H1 (cell line): ENCODE results near the gene ZSWIM7. TPM values are rescaled to one million over a fixed set of nuclear protein-coding genes. Genes with fewer than 3 reads are reported as not detected.

ENCODE experiments used
- CTCF ChIA-PET: fragments of 300-600 bp; sonication (Branson Sonifier 250); formaldehyde crosslinking; loops from one replicate; lab custom pipeline; 2021; ENCODE audit not compliant: partially characterized antibody; lab: Charles Lee
- POLR2A ChIA-PET: fragments of 300-600 bp; sonication (Branson Sonifier 250); formaldehyde crosslinking; loops from one replicate; lab custom pipeline; 2021; ENCODE audit warnings: inconsistent platforms; ENCODE audit not compliant: partially characterized antibody; lab: Charles Lee
- DNase-seq, 2 experiments: peaks; one replicate each; pipeline versions ENCODE4 v3.0.0 to v3.0.0-alpha.2; 2010 to 2022; ENCODE audit warnings: low spot score in 2 of 2, low read depth in 1 of 2, mixed read lengths in 1 of 2
- FAIRE-seq: peaks from 2 replicates; lab custom pipeline; 2011; peaks lifted over from hg19 to GRCh38; lab: Jason Lieb, UNC
- H2AFZ ChIP-seq: 2 replicates; pipeline ENCODE4 v1.8.1; 2012; ENCODE audit warnings: low read length, inconsistent platforms
- H2AK5ac ChIP-seq: 2 replicates; pipeline ENCODE4 v1.6.1; 2013; ENCODE audit warnings: low read depth, low read length
- H2BK120ac ChIP-seq: replicated peaks from 2 replicates; pipeline ENCODE3; 2013; ENCODE audit warnings: low read depth, low read length, inconsistent platforms
- H2BK12ac ChIP-seq: 2 replicates; pipeline ENCODE4 v1.6.1; 2013; ENCODE audit warnings: low read depth, low read length
- H2BK15ac ChIP-seq: 2 replicates; pipeline ENCODE4 v1.6.1; 2013; ENCODE audit warnings: low read length
- H2BK20ac ChIP-seq: 2 replicates; pipeline ENCODE4 v1.6.1; 2013; ENCODE audit warnings: low read length
- H2BK5ac ChIP-seq: 2 replicates; pipeline ENCODE4 v1.6.1; 2013; ENCODE audit warnings: low read depth, low read length
- H3K14ac ChIP-seq: 2 replicates; pipeline ENCODE4 v1.6.1; 2013; ENCODE audit warnings: inconsistent platforms; ENCODE audit not compliant: insufficient read length
- H3K18ac ChIP-seq: 2 replicates; pipeline ENCODE4 v1.6.1; 2013; ENCODE audit warnings: low read length; ENCODE audit errors: extremely low read depth
- H3K23ac ChIP-seq: 2 replicates; pipeline ENCODE4 v1.6.1; 2013; ENCODE audit warnings: inconsistent platforms; ENCODE audit not compliant: insufficient read length
- H3K23me2 ChIP-seq: 2 replicates; pipeline ENCODE4 v1.6.1; 2013; ENCODE audit warnings: low read depth, low read length
- H3K27ac ChIP-seq: 2 replicates; pipeline ENCODE4 v1.6.1; 2011; ENCODE audit warnings: low read depth, low read length, inconsistent platforms
- H3K27me3 ChIP-seq, 4 experiments: replicated peaks in 1 of 4; 1 replicate in 1 of 4; 2 replicates in 3 of 4; pipeline versions ENCODE4 v1.6.1 to v1.8.1; 2011 to 2013; ENCODE audit warnings: low read length in 3 of 4, mild to moderate bottlenecking in 3 of 4, inconsistent platforms in 2 of 4, mixed read lengths in 2 of 4, moderate library complexity in 1 of 4; ENCODE audit not compliant: control insufficient read depth in 3 of 4, insufficient read depth in 3 of 4; ENCODE audit errors: extremely low read depth in 1 of 4
- H3K36me3 ChIP-seq, 4 experiments: 2 replicates each; pipeline versions ENCODE4 v1.6.1 to v1.8.1; 2011 to 2013; ENCODE audit warnings: mild to moderate bottlenecking in 4 of 4, low read length in 3 of 4, moderate library complexity in 2 of 4, control low read depth in 1 of 4, inconsistent platforms in 1 of 4; ENCODE audit not compliant: insufficient read depth in 4 of 4, control insufficient read depth in 2 of 4
- H3K4ac ChIP-seq: replicated peaks from 2 replicates; pipeline ENCODE3; 2013; ENCODE audit warnings: low read length, low read depth, mixed read lengths, inconsistent platforms; ENCODE audit not compliant: insufficient read length
- H3K4me1 ChIP-seq, 4 experiments: replicated peaks in 1 of 4; 1 replicate in 1 of 4; 2 replicates in 3 of 4; pipeline versions ENCODE4 v1.6.1 to v1.8.1; 2011 to 2013; ENCODE audit warnings: low read length in 3 of 4, inconsistent platforms in 2 of 4, mixed read lengths in 1 of 4; ENCODE audit not compliant: insufficient read depth in 4 of 4, control insufficient read depth in 3 of 4
- H3K4me2 ChIP-seq, 2 experiments: 2 replicates each; pipeline versions ENCODE4 v1.6.1 to v1.8.1; 2011 to 2013; ENCODE audit warnings: low read depth in 2 of 2, low read length in 2 of 2, control low read depth in 1 of 2, inconsistent platforms in 1 of 2, mild to moderate bottlenecking in 1 of 2; ENCODE audit not compliant: insufficient read depth in 1 of 2
- H3K4me3 ChIP-seq, 4 experiments: fragments of 200-600, 300-600 bp in 1 of 4; sonication (generic), shearing (Covaris generic), sonication (Bioruptor Twin) in 1 of 4; 2 replicates each; pipeline versions ENCODE4 v1.5.1 to v1.8.1; 2011 to 2016; ENCODE audit warnings: low read length in 4 of 4, low read depth in 3 of 4, control low read depth in 2 of 4, inconsistent platforms in 2 of 4, mild to moderate bottlenecking in 2 of 4, mixed read lengths in 1 of 4, moderate library complexity in 1 of 4; ENCODE audit not compliant: insufficient read depth in 2 of 4; ENCODE audit errors: extremely low read depth in 1 of 4
- H3K56ac ChIP-seq: replicated peaks from 2 replicates; pipeline ENCODE3; 2013; ENCODE audit warnings: low read depth, mild to moderate bottlenecking, mixed read lengths, low read length, inconsistent platforms; ENCODE audit not compliant: insufficient read length
- H3K79me1 ChIP-seq: 2 replicates; pipeline ENCODE4 v1.6.1; 2013; ENCODE audit warnings: low read depth, low read length, control low read depth
- H3K79me2 ChIP-seq, 2 experiments: 2 replicates each; pipeline versions ENCODE4 v1.6.1 to v1.8.1; 2012 to 2013; ENCODE audit warnings: low read length in 2 of 2, mild to moderate bottlenecking in 2 of 2, inconsistent platforms in 1 of 2; ENCODE audit not compliant: insufficient read depth in 2 of 2, control insufficient read depth in 1 of 2
- H3K9ac ChIP-seq, 4 experiments: replicated peaks in 1 of 4; 1 replicate in 1 of 4; 2 replicates in 3 of 4; pipeline versions ENCODE4 v1.6.1 to v1.8.1; 2011 to 2013; ENCODE audit warnings: low read depth in 3 of 4, low read length in 3 of 4, control low read depth in 2 of 4, mild to moderate bottlenecking in 2 of 4, moderate library complexity in 2 of 4, inconsistent platforms in 1 of 4; ENCODE audit errors: extremely low read depth in 1 of 4
- H3K9me3 ChIP-seq, 2 experiments: 2 replicates each; pipeline versions ENCODE4 v1.6.1 to v1.8.1; 2012 to 2013; ENCODE audit warnings: mild to moderate bottlenecking in 2 of 2, moderate library complexity in 2 of 2, control low read depth in 1 of 2, inconsistent platforms in 1 of 2, low read depth in 1 of 2, low read length in 1 of 2, mixed read lengths in 1 of 2; ENCODE audit not compliant: insufficient read depth in 2 of 2
- H4K20me1 ChIP-seq, 2 experiments: replicated peaks in 1 of 2; 2 replicates each; pipeline versions ENCODE3 to v1.8.1; 2011 to 2013; ENCODE audit warnings: inconsistent platforms in 2 of 2, low read length in 2 of 2, mild to moderate bottlenecking in 1 of 2; ENCODE audit not compliant: insufficient read depth in 2 of 2, control insufficient read depth in 1 of 2
- H4K5ac ChIP-seq: 2 replicates; pipeline ENCODE4 v1.6.1; 2013; ENCODE audit warnings: low read length, low read depth, mixed read lengths, inconsistent platforms; ENCODE audit not compliant: insufficient read length
- H4K8ac ChIP-seq: 2 replicates; pipeline ENCODE4 v1.8.0; 2013; ENCODE audit warnings: mild to moderate bottlenecking, moderate library complexity, low read length, inconsistent platforms; ENCODE audit not compliant: insufficient read depth; ENCODE audit errors: extremely low read depth
- H4K91ac ChIP-seq: replicated peaks from 2 replicates; pipeline ENCODE3; 2013; ENCODE audit warnings: low read length, mixed read lengths, inconsistent platforms; ENCODE audit not compliant: insufficient read length
- CHD2 ChIP-seq: IDR thresholded peaks from 2 replicates; pipeline ENCODE4 v1.6.1; 2012; ENCODE audit warnings: low read length, improper control_type of control experiment
- EGR1 ChIP-seq: IDR thresholded peaks from 2 replicates; pipeline ENCODE4 v1.6.1; 2011; ENCODE audit warnings: low read depth, low read length, borderline replicate concordance
- EP300 ChIP-seq, 2 experiments: IDR thresholded peaks; 1 replicate in 1 of 2; 2 replicates in 1 of 2; pipeline ENCODE4 v1.6.1; 2011 to 2012; ENCODE audit warnings: low read depth in 2 of 2, low read length in 2 of 2, mild to moderate bottlenecking in 2 of 2, borderline replicate concordance in 1 of 2, inconsistent platforms in 1 of 2, moderate library complexity in 1 of 2
- EZH2 ChIP-seq: fragments of 200-600 bp; sonication (generic); IDR thresholded peaks from 2 replicates; pipeline ENCODE4 v1.7.1; 2012; ENCODE audit warnings: low read depth, mild to moderate bottlenecking, moderate library complexity, low read length, inconsistent platforms; ENCODE audit not compliant: severe bottlenecking
- KDM1A ChIP-seq: fragments of 200-600, 300-600 bp; sonication (generic); IDR thresholded peaks from 2 replicates; pipeline ENCODE4 v1.7.1; 2016; ENCODE audit warnings: mild to moderate bottlenecking, low read length, borderline replicate concordance
- KDM4A ChIP-seq: IDR thresholded peaks from one replicate; pipeline ENCODE4 v1.7.1; 2012; ENCODE audit warnings: low read depth, mild to moderate bottlenecking, moderate library complexity, low read length, inconsistent platforms; ENCODE audit not compliant: severe bottlenecking
- RAD21 ChIP-seq, 2 experiments: IDR thresholded peaks in 1 of 2; conservative IDR thresholded peaks in 1 of 2; 2 replicates each; pipeline ENCODE4 v1.6.1; 2011; ENCODE audit warnings: low read depth in 2 of 2, low read length in 2 of 2, improper control_type of control experiment in 1 of 2, inconsistent platforms in 1 of 2, mild to moderate bottlenecking in 1 of 2, moderate library complexity in 1 of 2
- SAP30 ChIP-seq: fragments of 300-600 bp; sonication (generic); IDR thresholded peaks from 2 replicates; pipeline ENCODE4 v1.7.1; 2012; ENCODE audit warnings: low read length, moderate library complexity, mild to moderate bottlenecking, inconsistent platforms; ENCODE audit not compliant: insufficient read depth, insufficient replicate concordance
- WGBS, 2 experiments: shearing (Covaris generic) in 1 of 2; methylation state at CpG; one replicate each; pipeline versions ENCODE4 v1.1.6 to v1.1.7; 2013 to 2015; ENCODE audit warnings: low lambda C conversion rate in 2 of 2, mixed read lengths in 2 of 2, inconsistent platforms in 1 of 2, low coverage in 1 of 2, missing lambda C conversion rate in 1 of 2; ENCODE audit not compliant: insufficient replicate concordance in 2 of 2, insufficient coverage in 1 of 2, insufficient read length in 1 of 2; ENCODE audit errors: extremely low coverage in 1 of 2, missing lambda C conversion rate in 1 of 2; 5-methylcytosine and 5-hydroxymethylcytosine counted together
- polyA plus RNA-seq, 7 experiments: library from polyadenylated mRNA; depleted of rRNA in 3 of 7; stranded (reverse) in 5 of 7; unstranded in 2 of 7; fragments of >200 nt in 5 of 7; fragments of 200-250 nt in 2 of 7; gene quantifications; 1 replicate in 5 of 7; 2 replicates in 1 of 7; 4 replicates in 1 of 7; pipeline versions ENCODE4 v1.2.1 to v1.2.3, GENCODE V29; 2011 to 2013; ENCODE audit warnings: missing spikeins in 2 of 7, mixed read lengths in 2 of 7
- total RNA-seq: library from RNA; stranded (reverse); fragmentation: NEBNext Ultra II Directional; extraction: Animal tissue kit (Norgen Biotek cat#: 25700); gene quantifications from 2 replicates; pipeline ENCODE4 v1.2.1, GENCODE V29; 2021
- TF ChIP-seq, protein P1 (sequence below): IDR thresholded peaks from 2 replicates; pipeline ENCODE4 v1.6.1; 2012; ENCODE audit warnings: low read length, inconsistent platforms

Gene ZSWIM7
- total and polyA plus RNA-seq, 2 of the 8 experiments (the other 6 are each of a cell fraction or from before 2014, with no cell fraction given): 39.3 to 57.7 TPM

DNA sequence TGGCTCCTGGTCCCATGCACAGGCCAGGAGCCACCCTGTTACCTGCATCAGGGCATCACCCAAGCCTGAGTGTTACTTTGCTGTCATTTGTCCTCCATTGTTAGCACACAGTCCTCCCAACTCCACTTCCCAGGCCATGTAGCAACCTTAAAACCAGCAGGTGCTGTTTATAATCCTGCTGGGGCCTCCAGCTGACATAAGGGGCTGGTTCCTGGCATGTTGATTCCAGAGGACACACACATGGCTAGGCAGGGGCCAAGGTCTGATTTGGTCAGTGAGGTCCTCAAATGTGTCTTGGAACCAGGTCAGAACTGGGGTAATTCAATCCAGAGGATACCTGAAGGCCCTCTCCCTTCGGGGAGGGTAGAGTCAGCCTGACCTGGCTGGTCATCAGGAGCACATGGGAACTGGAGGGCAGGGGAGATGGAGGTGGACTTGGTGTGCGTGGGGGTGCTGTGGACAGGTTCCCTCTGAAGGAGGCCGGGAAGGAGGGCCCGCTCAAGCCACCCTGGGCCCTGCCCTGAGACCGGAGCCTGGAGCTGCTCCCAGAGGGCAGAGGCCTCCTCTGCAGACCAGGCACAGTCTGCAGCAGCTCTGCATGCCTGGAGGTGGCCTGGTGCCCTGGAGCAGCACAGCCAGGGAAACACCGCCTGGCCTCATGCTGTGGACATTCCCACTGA is 48.0 kb downstream of the ZSWIM7 start:
- H3K9ac ChIP-seq: no peak overlapping the region; a peak in 1 of 7 replicates
- no peak for TF ChIP-seq KDM1A
- no peak for TF ChIP-seq EZH2
- no peak for TF ChIP-seq KDM4A
- TF ChIP-seq RAD21 (IDR thresholded peaks at IDR 0.05 in 1 of 2, conservative IDR thresholded peaks at IDR 0.05 in 1 of 2; ENCODE audit: low read depth in 2 of 2, low read length in 2 of 2): no peak
- no peak for TF ChIP-seq CHD2
- TF ChIP-seq, protein P1, sequence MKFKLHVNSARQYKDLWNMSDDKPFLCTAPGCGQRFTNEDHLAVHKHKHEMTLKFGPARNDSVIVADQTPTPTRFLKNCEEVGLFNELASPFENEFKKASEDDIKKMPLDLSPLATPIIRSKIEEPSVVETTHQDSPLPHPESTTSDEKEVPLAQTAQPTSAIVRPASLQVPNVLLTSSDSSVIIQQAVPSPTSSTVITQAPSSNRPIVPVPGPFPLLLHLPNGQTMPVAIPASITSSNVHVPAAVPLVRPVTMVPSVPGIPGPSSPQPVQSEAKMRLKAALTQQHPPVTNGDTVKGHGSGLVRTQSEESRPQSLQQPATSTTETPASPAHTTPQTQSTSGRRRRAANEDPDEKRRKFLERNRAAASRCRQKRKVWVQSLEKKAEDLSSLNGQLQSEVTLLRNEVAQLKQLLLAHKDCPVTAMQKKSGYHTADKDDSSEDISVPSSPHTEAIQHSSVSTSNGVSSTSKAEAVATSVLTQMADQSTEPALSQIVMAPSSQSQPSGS: no peak
- TF ChIP-seq EP300 (IDR thresholded peaks at IDR 0.05; ENCODE audit: borderline replicate concordance in 1 of 2, low read depth in 2 of 2, low read length in 2 of 2): no peak
- no peak for TF ChIP-seq EGR1
- no peak for TF ChIP-seq SAP30

More for the DNA sequence above, 48.0 kb downstream of the ZSWIM7 start:
- POLR2A ChIA-PET: interaction anchor here (1.9 kb wide), 1 partner anchor 48 kb away, joined by 6 read pairs; the partner anchor contains the start of genes TTC19 and ZSWIM7
- H2BK20ac ChIP-seq: no peak overlapping the region
- H3K36me3 ChIP-seq: no peaks in the 10 kb centered on the region
- no peak overlapping the region for H2BK120ac ChIP-seq
- no peak overlapping the region for H4K8ac ChIP-seq
- no peak overlapping the region for H3K27ac ChIP-seq
- CTCF ChIA-PET: interaction anchor here (0.6 to 2.0 kb wide), 2 partner anchors 45 to 500 kb away, joined by 3 to 7 read pairs; no protein-coding TSS in a partner anchor
- no peak overlapping the region for H3K23ac ChIP-seq
- no peak overlapping the region for H2AFZ ChIP-seq
- no peak overlapping the region for H4K5ac ChIP-seq
- no peak overlapping the region for H3K4me2 ChIP-seq
- no peak overlapping the region for H2BK15ac ChIP-seq
- H3K79me1 ChIP-seq: no peaks in the 10 kb centered on the region; the same call in 1 of the 2 replicates
- peaks cover 0 to 9% (median 6%) of the 10 kb centered on the region in 4 experiments; a peak in 6 of 7 replicates for H3K27me3 ChIP-seq
- H2BK5ac ChIP-seq: no peak overlapping the region
- H3K23me2 ChIP-seq: no peaks in the 10 kb centered on the region
- H4K91ac ChIP-seq: no peak overlapping the region
- no peak overlapping the region for H3K4me3 ChIP-seq
- no peak for FAIRE-seq
- H3K4me1 ChIP-seq: peaks cover 0 to 3% (median 1%) of the 10 kb centered on the region in 4 experiments; a peak in 2 of 7 replicates
- H3K14ac ChIP-seq: no peak overlapping the region
- H3K4ac ChIP-seq: no peak overlapping the region
- H3K56ac ChIP-seq: no peak overlapping the region
- H3K18ac ChIP-seq: no peak overlapping the region
- 99% methylated on average over 6 of the region's 6 CpGs; no CpG with 5 or more reads in 1 of the 2 experiments for WGBS, 2 experiments
- no peaks in the 10 kb centered on the region for H3K79me2 ChIP-seq
- no peak overlapping the region for H2BK12ac ChIP-seq
- H3K9me3 ChIP-seq: no peaks in the 10 kb centered on the region
- no peak for DNase-seq
- H2AK5ac ChIP-seq: no peak overlapping the region
- no peaks in the 10 kb centered on the region for H4K20me1 ChIP-seq
